ENCODE measurements around the gene RAI2. TPM values are rescaled to one million over a fixed set of nuclear protein-coding genes. Genes with fewer than 3 reads are reported as not detected.
A peak's percentile ranks its signal among the peaks of the same experiment; 100 is the strongest.

The RAI2 gene
- total RNA-seq, 1 experiment from 2014 or later: not detected

DNA sequence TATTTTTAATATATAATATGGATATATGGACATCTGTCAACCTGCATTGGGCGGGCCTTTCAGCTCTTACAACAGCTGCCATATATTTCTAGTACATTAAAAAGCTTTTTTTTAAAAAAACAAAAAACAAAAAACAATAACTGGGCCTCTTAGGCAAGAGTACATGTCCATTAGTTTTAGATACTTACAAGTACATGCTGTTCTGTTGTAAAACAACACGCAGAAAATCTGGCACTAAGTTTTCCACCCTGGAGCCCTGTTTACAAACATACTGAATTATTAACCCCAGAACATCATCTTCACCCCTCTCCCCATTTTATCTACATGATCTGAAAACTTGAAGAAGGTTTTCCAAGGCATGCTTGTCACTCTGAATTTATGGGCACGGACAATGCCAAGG lies 29.8 kb downstream of the RAI2 start:
- in situ Hi-C loops (cut with HindIII; ENCODE audit: low sequenced_read_pairs): no loop called here
- no peak for DNase-seq (ENCODE audit: low spot score)

DNA sequence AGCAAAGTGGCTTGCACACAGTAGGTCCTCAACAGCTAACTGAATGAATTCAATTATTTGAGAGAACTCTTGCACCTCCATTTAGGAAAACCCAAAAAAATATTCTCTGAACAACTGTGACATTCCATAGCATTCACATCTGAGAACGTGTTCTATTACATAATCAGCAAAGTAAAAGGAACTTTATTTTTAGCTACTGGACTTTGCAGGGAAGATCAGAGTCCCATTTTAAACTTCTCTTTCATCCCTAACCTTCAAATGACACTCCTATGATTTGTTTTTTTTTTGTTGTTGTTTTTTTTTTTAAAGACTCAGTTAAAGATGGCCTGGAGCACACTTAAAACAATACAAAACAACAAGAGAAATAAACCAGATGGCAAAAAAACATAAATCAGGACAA lies 30.9 kb downstream of the RAI2 start:
- DNase-seq (ENCODE audit: low spot score): no peak

DNA sequence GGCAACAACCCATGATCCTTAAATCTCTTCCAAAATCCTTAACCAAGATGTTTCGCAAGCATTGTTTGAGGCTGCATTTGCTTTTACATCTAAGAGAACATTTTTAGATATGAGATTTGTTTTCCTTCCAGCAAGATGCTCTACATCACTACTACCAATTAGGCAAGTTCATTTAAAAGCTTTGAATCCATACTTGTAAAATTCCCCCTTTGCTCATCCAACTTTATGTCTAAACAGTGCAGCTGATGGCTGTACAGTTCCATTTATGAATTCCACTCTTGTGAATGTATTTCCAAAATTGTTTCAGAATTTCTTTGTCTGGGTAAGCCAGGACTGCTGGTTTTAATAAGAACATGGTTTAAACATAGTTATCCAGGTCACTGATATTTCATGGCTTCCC lies 31.5 kb downstream of the RAI2 start:
- in situ Hi-C loops (cut with HindIII; ENCODE audit: low sequenced_read_pairs): no loop called here
- no peak for DNase-seq (ENCODE audit: low spot score)

More for the DNA sequence above, 30.9 kb downstream of the RAI2 start:
- in situ Hi-C loops (cut with HindIII; ENCODE audit: low sequenced_read_pairs): no loop called here

DNA sequence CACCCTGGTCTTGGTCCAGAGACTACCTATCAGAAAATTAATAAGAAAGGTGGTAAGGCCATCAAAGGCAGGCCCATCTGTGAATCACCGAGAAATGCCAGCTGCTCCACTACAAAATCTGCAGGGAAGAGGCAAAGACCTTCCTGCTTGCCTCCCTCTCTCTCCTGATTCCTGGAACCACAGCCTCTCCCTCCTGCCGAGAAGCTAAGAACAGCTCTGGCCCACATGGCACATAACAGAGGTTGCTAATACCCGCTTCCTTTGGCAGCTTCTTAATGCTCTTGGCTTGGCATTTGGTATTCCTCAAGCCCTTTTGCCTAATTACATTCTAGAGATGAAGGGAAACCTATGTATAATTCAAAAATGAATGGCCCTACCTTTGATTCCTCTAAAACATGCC lies 32.9 kb downstream of the RAI2 start:
- in situ Hi-C loops (cut with HindIII; ENCODE audit: low sequenced_read_pairs): no loop called here
- peak; percentile 88 for DNase-seq (ENCODE audit: low spot score)

DNA sequence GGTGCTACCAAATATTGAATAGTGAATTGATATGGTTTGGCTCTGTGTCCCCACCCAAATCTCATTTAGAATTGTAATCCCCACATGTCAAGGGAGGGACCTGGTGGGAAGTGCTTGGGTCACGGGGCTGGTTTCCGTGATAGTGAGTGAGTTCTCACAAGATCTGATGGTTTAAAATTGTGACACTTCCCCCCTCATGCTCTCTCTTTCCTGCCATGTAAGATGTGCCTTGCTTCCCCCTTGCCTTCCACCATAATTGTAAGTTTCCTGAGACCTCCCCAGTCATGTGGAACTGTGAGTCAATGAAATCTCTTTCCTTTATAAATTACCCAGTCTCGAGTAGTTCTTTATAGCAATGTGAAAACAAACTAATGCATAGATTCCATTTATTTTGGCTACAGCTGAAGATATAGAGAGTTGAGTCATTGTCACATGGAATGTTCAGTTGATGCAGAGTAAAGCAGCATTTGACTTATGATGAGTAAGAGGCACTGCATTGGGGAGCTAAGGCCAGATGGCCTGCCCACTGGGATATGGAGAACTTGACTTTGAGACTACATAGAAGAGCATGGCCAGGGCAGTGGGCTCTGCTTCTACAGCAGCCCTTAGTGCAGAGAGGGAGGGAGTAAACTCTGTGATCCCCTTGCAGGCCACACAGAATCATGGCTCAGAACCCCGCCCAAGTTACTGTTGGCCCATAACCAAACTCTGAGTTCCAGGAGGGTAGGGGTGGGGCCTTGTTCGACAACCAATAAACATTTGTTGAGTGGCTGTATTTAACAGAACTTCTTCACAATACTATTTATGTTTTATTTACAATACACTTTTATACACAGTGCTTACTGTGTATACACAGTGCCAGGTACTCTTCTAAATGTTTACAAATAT lies 34.2 kb downstream of the RAI2 start:
- in situ Hi-C loops (cut with HindIII; ENCODE audit: low sequenced_read_pairs): no loop called here
- no peak for DNase-seq (ENCODE audit: low spot score)

DNA sequence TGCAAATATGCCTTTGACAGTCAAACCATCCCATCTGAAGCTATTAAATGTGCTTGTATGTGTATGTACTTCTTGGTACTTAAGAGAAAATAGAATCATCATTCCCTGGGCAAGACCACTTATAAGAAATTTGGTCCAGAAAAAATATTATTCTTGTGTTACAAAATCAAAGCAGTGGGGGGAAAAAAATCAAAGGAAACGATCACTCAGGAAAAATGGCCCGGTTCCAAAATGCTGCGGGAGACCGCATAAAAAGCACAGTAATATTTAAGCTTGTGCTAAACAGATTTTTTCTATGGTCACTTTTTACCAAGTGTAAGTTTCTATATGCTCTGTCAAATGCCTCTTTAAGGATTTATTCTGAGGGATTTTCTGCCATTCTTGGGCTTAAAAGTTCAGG lies 36.1 kb downstream of the RAI2 start:
- no peak for DNase-seq (ENCODE audit: low spot score)
- in situ Hi-C loops (cut with HindIII; ENCODE audit: low sequenced_read_pairs): no loop called here

DNA sequence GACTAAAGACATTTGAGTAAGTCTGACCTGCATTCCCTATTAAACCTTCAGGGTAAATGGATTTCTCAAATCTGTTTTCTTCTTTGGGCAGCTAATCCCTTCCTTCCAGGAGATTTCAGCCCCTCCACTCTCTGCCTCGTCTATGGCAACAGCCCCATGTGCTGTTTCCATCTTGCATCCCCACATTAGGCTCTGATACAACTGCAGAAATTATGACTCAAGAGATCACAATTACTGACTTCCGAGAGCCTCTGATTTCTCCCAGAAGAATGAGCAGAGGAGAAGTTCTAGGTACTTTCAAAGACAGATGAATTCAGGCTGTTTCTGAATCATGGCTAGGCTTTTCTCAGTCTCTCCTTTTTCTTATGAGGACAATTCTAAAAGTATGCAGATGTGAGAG lies 38.7 kb downstream of the RAI2 start:
- no peak for DNase-seq (ENCODE audit: low spot score)
- in situ Hi-C loops (cut with HindIII; ENCODE audit: low sequenced_read_pairs): no loop called here

DNA sequence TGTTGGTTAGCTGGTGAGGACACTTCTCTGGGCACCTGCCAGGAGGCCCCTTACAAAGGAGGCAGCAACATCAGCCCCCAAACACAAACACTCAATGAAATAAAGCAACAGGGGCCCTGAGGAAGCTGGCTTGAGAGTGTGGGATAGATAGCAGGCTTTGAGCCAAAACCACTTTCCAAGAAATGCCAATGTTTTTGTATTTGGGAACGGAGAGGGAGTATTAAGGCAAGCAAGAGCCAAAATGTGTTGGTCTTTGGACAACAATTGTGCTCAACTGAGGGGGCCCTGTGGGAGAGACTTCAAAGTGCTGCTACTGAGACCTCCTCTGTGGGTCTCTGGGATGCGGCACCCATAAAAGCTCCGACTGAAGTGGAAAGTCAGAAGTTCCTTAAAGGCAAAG lies 41.0 kb downstream of the RAI2 start:
- in situ Hi-C loops (cut with HindIII; ENCODE audit: low sequenced_read_pairs): no loop called here
- DNase-seq (ENCODE audit: low spot score): no peak

DNA sequence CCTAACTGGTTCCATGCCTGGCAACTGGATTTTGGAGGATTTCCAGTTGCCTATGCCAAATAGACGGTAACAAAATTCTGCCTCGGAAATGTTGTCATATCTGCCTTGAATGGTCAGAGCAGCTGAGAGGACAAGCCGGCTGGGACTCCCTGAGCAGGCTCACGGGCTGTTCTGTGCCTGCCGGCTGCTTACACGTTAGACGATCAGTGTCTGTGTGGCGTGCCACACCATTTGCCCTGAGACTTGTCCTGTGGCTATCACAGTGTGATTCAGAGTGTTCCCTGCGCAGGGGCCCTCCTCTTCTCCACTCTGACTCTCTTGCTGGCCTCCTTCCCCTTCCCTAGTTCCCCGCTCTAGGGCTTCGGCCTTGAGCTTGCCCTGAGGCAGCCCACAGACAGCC lies 42.4 kb downstream of the RAI2 start:
- DNase-seq (ENCODE audit: low spot score): peak; percentile 41
- in situ Hi-C loops (cut with HindIII; ENCODE audit: low sequenced_read_pairs): no loop called here

DNA sequence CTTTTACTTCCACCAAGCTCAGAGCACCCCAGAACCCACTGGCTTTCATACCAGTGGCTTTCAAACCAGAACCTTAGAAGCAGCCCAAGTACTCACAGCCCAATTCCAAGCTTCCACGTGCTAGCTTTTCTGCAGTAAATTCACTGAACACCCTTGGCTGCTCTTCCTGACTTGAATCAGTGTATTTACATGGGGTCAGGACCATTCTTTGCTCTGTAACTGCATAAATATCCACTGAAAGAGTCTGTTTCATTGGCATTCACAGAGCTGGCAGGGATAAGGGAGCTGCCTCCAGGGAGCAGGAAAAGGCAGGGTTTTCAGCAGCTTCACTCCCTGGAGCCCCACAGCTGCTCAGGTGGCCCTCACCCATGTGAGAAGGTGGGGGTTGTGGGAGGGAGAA lies 43.8 kb downstream of the RAI2 start:
- no peak for DNase-seq (ENCODE audit: low spot score)
- in situ Hi-C loops (cut with HindIII; ENCODE audit: low sequenced_read_pairs): no loop called here

DNA sequence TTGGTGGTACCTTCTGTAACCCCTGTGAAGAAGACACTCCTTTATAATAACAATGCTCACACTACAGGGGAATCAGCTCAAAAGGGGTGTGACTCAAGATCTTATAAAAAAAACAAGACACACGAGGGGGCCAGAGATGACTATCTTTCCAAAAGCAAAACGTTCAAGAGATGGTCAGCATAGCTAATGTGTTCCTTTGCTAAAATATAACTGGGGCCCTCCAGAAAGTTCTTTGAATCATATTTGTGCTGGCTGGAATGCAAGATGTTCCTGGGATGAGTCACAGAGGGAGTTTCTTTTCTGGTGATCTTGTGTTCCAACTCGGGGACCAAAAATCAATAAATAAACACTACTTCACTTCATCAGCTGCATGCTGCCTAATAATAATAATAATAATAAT lies 46.5 kb downstream of the RAI2 start:
- in situ Hi-C loops (cut with HindIII; ENCODE audit: low sequenced_read_pairs): no loop called here
- no peak for DNase-seq (ENCODE audit: low spot score)

DNA sequence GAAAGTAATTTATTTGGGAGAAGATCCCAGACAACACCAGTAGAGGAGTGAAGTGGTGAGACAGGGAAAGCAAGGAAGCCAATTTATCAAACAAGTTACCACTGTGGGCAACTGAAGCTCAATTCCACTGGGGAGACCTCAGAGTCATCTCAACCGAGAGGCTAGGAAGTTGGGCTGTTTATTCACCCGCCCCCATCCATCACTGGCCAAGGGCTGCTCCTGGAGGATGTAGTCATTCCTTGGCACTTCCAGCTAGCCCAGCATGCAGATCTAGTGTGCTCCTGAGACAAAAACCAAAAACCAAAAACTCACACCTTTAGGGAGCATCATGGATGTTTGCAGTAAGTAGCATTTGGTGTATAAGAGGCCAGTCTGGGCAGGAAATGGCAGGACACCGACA lies 47.0 kb downstream of the RAI2 start:
- in situ Hi-C loops (cut with HindIII; ENCODE audit: low sequenced_read_pairs): no loop called here
- no peak for DNase-seq (ENCODE audit: low spot score)

DNA sequence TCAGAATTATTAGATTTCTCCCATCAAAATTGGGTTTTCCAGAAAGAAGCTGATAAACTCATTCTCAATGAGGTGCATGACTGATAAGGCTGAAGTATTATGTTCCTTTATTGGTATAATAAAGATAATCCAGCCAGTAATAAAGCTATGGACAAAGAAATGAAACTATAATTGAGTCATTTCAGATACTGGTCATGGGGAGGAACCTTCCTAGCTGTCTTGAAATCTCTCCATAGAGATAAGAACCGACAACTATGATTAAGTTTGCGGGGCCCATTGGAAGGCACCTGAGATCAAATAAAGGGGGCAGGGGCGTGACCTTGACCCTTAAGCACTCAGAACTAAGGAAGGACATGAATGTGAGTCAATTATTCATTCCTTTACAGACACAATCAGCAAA lies 47.8 kb downstream of the RAI2 start:
- in situ Hi-C loops (cut with HindIII; ENCODE audit: low sequenced_read_pairs): no loop called here
- DNase-seq (ENCODE audit: low spot score): no peak

DNA sequence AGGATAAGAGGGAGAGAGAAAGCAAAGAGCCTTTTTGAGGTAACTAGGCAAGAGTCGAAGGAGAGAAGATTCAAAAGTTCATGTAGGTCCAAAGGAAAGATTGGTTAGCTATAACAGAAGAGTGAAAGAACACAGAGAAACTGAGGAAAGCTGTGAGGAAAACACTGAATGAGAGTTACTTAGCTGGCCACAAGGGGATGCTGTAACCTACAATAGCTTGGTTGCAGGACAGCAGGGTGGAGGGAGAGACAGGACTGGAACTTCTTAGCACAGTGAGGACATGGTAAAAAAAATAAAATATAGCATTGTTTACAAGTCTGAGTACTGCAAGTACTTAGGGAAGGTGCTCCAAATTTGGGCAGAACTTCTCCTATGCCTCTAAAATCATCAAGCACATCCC lies 48.3 kb downstream of the RAI2 start:
- in situ Hi-C loops (cut with HindIII; ENCODE audit: low sequenced_read_pairs): no loop called here
- DNase-seq (ENCODE audit: low spot score): peak; percentile 23

DNA sequence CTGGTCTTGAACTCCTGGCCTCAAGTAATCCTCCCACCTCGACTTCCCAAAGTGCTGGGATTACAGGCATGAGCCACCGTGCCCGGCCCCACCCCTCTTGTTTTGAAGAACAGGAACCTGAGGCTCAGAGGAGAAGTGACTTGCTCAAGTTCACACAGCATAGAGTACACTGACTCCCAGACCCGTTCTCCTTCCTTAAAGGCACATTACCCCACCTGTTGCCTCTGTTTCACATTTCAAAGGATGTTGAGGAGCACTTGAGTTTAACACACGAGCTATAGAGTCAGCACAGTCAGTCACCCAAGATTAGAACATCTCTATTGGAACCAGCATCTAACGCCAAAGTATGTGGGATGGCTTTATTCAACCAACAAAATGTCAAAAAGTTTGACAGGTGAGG lies 51.1 kb downstream of the RAI2 start:
- in situ Hi-C loops (cut with HindIII; ENCODE audit: low sequenced_read_pairs): no loop called here
- DNase-seq (ENCODE audit: low spot score): no peak

DNA sequence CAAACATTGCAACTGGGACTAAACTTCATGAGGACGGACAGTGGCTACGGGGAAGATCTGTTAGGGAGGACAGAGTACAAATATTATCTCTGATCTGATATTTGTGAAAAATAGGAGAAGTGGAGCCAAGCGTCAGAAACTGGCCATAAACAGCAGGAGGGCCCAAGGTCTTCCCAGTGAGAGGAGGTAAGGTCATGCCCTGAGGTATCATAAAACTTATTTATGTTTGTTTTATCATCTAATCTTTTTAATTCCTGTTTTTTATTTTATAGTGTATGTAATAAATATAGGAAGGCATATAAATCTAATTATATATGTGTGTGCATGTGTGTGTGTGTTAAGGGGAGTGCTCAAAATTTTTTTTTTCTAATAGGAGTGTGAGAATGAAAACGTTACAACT lies 51.8 kb downstream of the RAI2 start:
- in situ Hi-C loops (cut with HindIII; ENCODE audit: low sequenced_read_pairs): no loop called here
- DNase-seq (ENCODE audit: low spot score): no peak

DNA sequence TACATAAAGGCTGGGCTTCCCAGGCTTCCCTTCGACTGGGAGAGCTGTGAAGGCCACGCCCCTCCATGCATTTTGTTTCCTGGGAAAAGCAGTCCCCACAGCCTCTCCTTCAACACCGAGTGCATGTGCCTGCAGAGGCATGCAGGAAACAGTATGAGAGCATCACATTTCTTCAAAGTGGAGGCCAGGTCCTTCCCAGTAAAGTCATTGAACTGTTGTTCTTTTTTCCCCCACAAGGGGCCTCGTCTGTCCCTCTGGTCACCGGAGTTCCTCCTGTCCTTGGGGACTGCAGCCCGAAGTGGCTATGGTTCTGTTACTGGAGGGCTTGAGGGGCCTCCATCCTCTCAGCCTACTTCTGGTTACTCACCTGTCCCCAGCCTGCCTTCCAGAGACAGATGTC lies 56.0 kb downstream of the RAI2 start:
- no peak for DNase-seq (ENCODE audit: low spot score)
- in situ Hi-C loops (cut with HindIII; ENCODE audit: low sequenced_read_pairs): no loop called here

DNA sequence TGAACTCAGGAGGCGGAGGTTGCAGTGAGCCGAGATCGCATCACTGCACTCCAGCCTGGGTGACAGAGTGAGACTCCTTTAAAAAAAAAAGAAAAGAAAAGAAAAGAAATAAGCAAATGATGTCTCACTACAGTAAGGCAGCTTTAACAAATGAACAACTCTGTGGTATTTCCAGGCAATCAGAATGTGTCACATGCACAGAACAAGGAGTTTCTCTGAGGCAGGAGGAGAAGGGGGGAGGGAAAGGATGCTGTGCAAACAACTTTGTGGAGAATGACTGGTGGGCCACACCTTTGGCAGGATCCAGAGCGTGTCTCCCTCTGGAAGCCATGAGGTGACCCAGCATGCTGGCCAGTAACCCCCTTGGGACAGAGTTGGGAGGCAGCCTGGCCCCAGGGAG lies 57.6 kb downstream of the RAI2 start:
- in situ Hi-C loops (cut with HindIII; ENCODE audit: low sequenced_read_pairs): no loop called here
- no peak for DNase-seq (ENCODE audit: low spot score)

DNA sequence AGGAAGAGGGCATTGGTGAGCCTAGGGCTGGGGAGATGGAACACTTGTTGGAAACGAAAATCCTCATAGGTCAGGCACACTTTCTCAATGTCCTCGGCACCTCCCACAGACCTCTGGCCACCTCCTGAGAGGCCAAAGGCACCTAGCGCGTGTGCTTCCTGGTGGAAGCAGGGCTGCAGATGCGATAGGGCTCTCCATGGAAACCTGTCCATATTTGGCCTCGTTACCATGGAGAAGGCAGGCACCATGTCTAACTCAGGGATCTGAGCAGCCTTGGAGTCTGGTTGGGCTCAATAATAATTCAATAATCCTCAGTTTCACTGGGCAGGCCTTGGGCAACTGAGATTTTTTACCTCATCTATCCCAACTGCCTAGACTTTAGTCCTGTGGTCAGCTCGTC lies 58.3 kb downstream of the RAI2 start:
- in situ Hi-C loops (cut with HindIII; ENCODE audit: low sequenced_read_pairs): no loop called here
- DNase-seq (ENCODE audit: low spot score): no peak

DNA sequence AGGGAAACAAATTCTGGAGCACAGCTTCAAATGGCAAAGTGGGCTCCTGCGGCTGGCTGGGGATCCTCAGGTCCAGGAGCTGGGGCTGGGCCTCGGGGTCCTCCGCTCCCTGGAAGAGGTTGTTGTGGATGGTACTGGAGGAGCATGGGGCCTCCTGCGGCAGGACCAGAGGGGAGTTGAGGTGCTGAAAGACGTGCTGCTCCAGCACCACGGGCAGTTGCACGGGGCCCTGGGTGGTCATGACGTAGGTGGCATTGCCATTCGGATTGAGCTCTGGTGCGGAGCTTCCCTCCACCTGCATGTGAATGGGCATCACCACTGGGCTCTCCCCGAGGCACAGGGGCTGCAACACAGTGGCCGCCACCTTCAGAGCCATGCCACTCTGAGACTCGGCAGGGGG lies 59.7 kb downstream of the RAI2 start:
- in situ Hi-C loops (cut with HindIII; ENCODE audit: low sequenced_read_pairs): no loop called here
- DNase-seq (ENCODE audit: low spot score): no peak

DNA sequence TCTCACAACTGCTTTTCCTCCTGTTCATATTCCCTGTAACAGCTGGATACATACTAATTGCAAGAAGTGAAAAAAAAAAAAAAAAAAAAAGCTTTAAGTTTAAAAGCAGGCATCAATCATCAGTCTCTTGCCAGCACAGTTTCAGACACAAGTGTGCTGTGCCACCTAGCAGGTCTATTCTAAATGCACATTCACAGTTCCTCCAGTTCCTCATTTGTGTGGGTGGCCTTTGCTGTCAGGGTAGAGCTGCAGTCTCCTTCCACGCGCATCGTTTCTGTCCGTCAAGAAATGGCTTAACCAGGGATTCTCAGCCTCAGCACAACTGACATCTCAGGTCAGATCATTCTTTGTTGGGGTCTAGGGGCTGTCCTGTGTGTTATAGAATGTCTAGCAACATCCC lies 62.2 kb downstream of the RAI2 start:
- in situ Hi-C loops (cut with HindIII; ENCODE audit: low sequenced_read_pairs): no loop called here
- DNase-seq (ENCODE audit: low spot score): no peak
